ENCODE measurements around the gene VAPA.

Gene VAPA

GRCh38 chr18:9913151-9913525 is 678 bp upstream of the VAPA start:
- no peak for DNase-seq

- DNase-seq, result peak in 1 of 56 donors; percentile 29
These were observed 443 bp downstream of the VAPA start for GRCh38 chr18:9914334-9914583.

DNA sequence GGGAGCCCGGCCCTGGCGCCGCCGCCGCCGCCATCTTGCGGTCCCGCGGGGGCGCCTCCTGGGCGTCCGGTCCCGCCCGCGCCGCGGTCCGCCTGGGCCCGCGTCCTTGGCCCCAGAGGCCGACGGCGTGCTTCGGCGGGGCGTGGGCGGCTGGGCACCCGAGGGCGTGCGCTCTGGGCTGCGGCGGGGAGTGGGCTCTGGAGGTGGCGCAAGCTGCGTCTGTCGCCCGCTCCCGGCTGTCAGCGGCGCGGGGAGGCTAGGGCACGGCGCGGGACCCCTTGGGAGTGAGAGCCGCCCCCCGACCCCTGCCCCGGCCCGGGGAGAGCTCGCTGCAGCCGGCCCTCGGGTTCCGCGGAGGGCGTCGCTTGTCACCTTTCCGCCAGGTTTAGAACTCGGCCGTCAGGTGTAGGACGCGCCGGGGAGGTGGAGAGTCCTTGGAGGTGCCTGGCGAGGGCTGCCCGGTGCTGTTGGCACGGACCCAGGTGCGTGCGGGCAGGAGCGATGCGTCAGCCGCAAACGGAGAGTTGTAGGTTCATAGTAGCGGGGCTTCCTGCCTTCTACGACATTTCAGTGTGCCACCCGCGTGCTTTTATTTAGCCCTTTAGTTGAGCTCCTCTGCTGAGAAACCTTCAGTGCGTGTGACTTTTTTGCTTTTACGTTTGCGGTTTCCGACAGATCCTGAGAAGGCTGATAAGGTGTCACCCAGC is 921 bp downstream of the VAPA start:
- DNase-seq, result peak in 37 of 56 donors; percentile 2 to 54 (median 24)

GRCh38 chr18:9915291-9916076 is 1.7 kb downstream of the VAPA start:
- DNase-seq, result no peak

- no peak for DNase-seq
These were observed 2.3 kb downstream of the VAPA start for GRCh38 chr18:9916077-9916639.

- DNase-seq, result no peak
These were observed 3.0 kb downstream of the VAPA start for GRCh38 chr18:9916808-9917207.

DNA sequence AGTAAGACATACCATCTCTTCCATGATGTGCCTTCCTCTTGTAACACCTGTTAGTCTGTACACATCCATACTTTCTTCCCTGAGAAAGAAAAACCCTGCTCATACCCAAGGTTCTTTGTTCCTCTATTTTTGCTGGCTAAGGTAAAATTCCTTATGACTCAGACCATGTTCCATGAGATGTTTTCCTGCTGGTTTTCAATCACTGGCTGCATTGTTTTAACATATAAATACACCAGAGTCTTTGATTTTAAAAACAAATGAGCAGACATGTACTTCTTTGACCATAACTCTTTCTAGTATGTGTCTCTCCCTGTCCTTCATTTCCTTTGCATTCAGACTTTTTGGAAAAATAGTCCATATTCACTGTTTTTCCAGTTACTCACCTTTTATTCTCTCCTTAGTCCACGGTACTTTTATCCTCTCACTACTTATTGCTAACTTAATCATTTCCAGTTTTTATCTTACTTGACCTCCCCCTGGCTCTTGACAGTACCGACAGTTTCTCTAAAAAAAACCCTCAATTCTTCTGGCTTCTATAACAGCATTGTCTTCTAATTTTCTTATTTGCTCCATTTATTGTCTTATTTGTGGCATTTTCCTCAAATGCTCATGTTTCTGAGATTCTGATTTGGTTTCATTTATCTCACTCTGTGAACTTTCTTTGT is 4.3 kb downstream of the VAPA start:
- no peak for DNase-seq

DNA sequence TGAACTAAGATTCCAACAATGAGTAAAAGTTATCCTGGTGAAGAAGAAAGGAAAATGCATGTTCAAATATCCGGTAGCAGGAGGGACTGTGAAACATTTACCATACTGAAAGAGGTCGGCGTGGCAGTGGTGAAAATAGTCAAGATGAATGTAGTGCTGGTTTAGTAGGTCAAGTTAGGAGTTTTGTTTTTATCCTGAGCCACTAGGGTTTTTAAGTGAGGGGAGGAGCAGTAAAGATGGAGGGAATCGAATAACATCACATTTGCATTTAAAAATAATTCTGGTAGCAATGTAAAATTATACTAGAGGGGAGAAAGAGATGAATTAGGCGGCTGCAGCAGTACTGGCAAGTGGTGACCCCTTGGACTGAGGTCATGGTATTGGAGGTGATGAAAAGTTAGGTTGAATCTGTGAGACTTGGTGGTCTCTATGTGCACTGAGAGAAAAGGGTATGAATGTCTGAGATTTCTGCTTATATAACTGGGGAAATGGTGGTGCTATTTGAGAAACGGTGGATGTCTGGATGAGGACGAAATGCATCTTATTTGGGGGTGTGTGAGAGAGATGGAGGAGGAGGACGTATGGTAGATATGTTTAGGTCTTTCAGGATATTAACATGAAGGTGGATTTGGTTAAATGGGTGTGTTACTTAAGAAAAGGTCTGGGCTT is 5.9 kb downstream of the VAPA start:
- DNase-seq, result no peak

DNA sequence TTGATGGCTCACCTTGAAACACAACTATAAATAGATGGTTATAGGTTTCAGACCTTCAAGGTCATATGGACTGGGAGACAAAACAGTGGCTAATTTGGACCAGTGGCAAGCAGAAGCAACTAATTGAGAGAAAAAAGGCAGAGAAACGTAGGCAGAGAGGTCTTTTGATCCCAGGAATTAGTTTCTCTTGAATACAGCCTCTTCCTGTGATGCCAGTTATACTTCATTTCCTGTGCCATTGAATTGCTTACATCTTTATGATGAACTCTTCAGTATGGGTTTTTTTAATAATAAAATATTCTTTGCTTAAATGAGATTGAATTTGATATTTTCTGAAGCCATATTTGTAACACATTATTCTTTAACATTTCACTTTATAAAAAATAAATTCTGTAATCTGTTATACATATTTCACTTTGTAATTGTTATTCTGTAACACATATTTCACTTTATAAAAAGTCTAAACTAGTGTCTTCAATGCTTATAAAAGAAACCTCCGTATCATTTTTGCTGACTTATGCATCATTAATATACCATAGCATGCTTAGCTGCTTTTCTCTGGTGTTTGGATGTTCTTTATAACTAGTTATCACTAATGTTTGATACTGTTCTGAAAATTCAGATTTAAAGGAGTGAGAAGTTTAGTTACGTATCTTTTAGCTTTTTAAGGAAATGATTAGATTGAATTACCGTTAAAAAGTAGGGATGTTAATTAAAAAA is 8.9 kb downstream of the VAPA start:
- no peak for DNase-seq

DNA sequence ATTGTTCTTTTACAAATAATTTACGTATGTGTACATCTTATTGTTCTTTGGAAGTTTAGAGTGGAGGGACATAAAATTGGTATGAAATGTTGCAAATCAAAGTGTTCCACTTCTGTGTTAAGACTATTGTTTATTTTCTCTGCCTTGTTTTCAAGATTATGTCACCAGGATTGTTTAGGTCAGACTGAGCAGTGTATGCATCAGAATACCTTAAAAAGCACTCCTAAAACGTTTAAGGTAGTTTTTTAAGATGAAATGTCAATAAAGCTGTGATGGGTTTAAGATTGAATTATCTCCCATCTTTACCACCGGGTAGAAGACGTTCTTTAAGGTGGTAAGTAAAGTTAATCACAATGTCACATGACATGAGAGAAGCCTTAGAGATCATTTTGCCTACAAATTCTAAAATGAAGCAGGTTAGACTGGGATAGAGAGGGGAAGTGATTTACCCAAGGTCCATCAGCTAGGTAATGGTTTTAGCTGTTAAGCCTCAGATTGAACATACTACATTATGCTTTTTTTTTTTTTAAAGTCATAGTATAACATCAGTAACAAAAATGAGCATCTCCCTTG is 10.6 kb downstream of the VAPA start:
- no peak for DNase-seq

GRCh38 chr18:9925369-9925768 is 11.6 kb downstream of the VAPA start:
- DNase-seq, result no peak

- no peak for DNase-seq
These were observed 12.0 kb downstream of the VAPA start for GRCh38 chr18:9925795-9926194.

DNA sequence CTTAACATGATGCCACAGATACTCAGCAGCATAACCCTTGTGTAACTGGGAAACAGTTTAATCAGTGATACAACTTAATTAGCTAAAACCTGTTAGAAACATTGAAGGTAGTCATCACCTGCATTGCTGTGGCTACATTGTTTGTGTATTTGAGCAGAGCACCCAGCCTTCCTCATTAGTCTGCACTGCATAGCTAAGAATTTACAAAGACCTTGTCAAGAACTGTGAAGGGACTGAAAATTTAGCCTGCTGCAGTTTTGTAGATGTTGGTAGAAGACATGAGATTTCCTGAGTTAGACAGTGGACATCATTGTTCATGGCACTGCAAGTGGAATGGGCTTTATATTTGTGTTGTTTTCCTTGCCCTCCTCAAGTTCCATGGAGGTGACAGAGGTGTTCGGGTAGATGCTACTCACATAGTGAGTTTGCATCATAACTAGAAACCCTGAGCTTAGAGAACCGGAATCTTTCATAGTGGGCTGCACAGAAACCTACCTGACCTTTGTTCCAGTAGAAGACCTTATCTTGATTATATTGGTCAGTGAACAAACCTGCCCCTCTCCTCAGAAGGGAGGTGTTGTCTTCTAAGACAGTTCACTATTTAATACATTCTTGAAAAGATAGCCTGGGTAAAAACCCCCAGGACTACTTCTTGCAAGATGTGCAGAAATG is 12.5 kb downstream of the VAPA start:
- no peak for DNase-seq

DNA sequence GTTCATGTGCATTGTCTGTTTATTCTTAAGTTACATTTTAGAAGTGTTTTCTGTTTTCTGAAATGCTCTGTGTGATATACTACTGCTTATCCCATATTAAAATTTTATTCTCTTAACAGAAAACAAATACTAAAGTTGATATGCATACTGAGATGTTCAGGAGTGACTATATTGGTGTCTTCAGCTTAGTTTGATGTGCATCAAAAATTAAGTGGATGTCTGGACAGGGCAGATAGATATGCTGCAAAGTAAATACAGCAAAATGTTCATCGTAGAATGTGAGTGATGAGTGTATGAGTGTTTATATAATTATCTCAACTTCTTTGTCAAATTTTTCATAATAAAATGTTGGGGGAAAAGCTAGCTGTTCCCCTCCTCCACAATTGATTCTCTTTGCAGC is 13.2 kb downstream of the VAPA start:
- no peak for DNase-seq

- no peak for DNase-seq
These were observed 13.7 kb downstream of the VAPA start for GRCh38 chr18:9927392-9928063.

DNA sequence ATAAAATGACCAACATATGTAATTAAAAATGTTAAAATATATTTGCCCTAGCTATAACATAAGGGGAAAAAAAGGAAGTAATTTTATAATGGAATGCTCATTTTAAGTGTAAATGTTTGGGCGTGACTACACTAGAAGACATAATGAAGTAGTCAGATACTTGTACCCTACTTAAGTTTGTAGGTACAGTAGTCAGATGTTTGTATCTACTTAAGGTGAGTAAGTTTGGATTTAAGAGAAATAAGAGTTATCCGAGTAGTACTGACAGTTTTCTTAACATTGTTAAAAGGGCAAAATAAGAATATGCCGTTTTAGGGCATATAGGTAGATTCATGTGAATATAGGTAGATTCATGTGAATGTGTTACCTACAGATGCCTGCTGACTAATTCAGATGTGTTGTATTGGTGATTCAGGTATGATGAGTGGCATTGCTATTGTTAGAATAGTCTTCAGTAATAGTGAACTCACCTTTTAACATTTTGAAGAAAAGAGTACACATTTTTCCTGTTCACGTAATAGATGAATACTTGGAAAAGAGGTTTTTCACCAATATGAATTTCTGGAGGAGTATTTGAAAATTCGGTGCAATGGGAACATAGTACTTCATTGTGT is 14.9 kb downstream of the VAPA start:
- no peak for DNase-seq

DNA sequence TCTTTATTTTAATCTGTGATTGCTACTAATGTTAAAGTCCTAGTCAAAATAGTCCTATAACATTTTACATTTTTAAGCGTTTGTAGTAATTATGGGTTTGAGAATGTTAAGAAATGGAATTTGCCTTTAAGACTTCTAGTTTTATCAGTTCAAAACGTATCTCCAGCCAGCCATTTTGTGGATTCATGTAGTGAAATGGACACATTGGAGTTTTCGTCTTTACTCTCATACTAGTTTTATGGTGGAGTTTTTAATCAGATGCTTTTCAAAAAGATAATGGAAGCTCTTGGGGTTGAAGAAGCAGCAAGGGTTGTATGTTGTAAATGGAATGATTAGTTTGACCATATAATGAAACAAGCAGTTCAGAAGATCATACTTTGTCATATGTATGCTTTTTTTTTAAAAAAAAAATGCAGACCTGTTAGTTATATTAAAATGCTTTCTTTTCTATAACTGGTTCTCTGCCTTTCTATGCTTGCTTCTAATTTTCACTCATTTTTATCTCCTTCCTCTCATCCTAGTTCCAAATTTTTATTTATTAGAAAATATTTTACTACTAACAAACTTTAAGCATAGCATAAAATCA is 16.6 kb downstream of the VAPA start:
- DNase-seq, result no peak

GRCh38 chr18:9931146-9931545 is 17.3 kb downstream of the VAPA start:
- DNase-seq, result no peak

DNA sequence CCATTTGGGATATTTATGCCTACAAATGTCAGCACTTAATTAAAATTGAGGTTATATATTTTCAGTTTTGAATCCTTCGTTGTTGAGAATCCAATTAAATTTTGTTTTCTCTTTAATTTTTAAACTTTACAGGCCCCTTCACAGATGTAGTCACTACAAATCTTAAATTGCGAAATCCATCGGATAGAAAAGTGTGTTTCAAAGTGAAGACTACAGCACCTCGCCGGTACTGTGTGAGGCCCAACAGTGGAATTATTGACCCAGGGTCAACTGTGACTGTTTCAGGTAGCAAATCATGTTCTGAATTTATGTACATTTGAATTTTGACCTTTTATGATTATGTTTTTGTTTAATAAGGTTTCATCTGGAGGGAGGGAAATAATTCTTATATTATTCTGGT is 17.9 kb downstream of the VAPA start:
- no peak for DNase-seq

Data from amygdala (tissue), 56 donors.